NCI-H82 treated with DMSO at 0.1 percent for 48 hours (cell line): Measurements from ENCODE around the gene COL5A1.
A peak's percentile ranks its signal among the peaks of the same experiment; 100 is the strongest.

Experiments used
- DNase-seq: peaks from one replicate; lab custom pipeline; 2025; ENCODE audit not compliant: unreplicated experiment; lab: John Stamatoyannopoulos, UW

Gene COL5A1

GRCh38 chr9:134758949-134759607, 117.5 kb downstream of the COL5A1 start:
- no peak for DNase-seq

- DNase-seq, result no peak
Observed at GRCh38 chr9:134759913-134760312, 118.3 kb downstream of the COL5A1 start.

- no peak for DNase-seq
Observed at GRCh38 chr9:134760750-134761420, 119.3 kb downstream of the COL5A1 start.

GRCh38 chr9:134764473-134765269, 123.1 kb downstream of the COL5A1 start:
- no peak for DNase-seq

GRCh38 chr9:134765785-134766184, 124.2 kb downstream of the COL5A1 start:
- DNase-seq, result no peak

- no peak for DNase-seq
Observed at GRCh38 chr9:134766587-134766986, 125.0 kb downstream of the COL5A1 start.

GRCh38 chr9:134768332-134768708, 126.7 kb downstream of the COL5A1 start:
- no peak for DNase-seq

GRCh38 chr9:134768709-134769351, 127.2 kb downstream of the COL5A1 start:
- no peak for DNase-seq

- DNase-seq, result no peak
Observed at GRCh38 chr9:134770972-134771971, 129.7 kb downstream of the COL5A1 start.

- no peak for DNase-seq
Observed at GRCh38 chr9:134772331-134772730, 130.7 kb downstream of the COL5A1 start.

GRCh38 chr9:134773842-134774241, 132.2 kb downstream of the COL5A1 start:
- DNase-seq, result no peak

- no peak for DNase-seq
Observed at GRCh38 chr9:134774410-134774809, 132.8 kb downstream of the COL5A1 start.

GRCh38 chr9:134775081-134775951, 133.7 kb downstream of the COL5A1 start:
- peak; percentile 14 for DNase-seq

GRCh38 chr9:134776080-134776796, 134.6 kb downstream of the COL5A1 start:
- no peak for DNase-seq

GRCh38 chr9:134777153-134777552, 135.6 kb downstream of the COL5A1 start:
- no peak for DNase-seq

GRCh38 chr9:134778156-134778555, 136.6 kb downstream of the COL5A1 start:
- no peak for DNase-seq

- peak; percentile 18 for DNase-seq
Observed at GRCh38 chr9:134778841-134779411, 137.3 kb downstream of the COL5A1 start.

- DNase-seq, result no peak
Observed at GRCh38 chr9:134779640-134780039, 138.0 kb downstream of the COL5A1 start.
